Mucosa of gallbladder (tissue), 1 donor: ENCODE results near the gene GPR18. TPM values are rescaled to one million over a fixed set of nuclear protein-coding genes. Genes with fewer than 3 reads are reported as not detected.
"Not testable (repeated sequence)": the region's sequence is repeated elsewhere in the genome, so short reads cannot be mapped to it uniquely, and the experiment has no call there.

Experiments used
- DNase-seq: peaks from one replicate; pipeline ENCODE4 v3.0.0-alpha.2; 2020; ENCODE audit warnings: low spot score
- total RNA-seq: library from RNA; stranded (reverse); gene quantifications from one replicate; pipeline ENCODE4 v1.2.1, GENCODE V29; 2021
- donor health status: DM: no; HTN: no; CAD: no.

Gene GPR18
- total RNA-seq, 1 donor from 2014 or later, result 0.37 TPM

DNA sequence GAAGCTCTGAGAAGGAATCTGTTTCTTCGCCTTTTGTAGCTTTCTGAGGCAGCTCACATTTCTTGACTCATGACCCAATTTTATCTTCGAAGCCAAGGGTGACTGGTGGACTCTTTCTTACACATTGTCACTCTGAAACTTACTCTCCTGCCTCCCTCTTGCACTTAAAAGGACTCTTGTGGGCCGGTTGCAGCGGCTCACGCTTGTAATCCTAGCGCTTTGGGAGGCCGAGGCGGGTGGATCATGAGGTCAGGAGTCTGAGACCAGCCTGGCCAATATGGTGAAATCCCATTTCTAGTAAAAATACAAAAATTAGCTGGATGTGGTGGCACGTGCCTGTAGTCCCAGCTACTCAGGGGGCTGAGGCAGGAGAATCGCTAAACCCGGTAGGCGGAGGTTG lies 27.6 kb downstream of the GPR18 start:
- not testable (repeated sequence) for DNase-seq

DNA sequence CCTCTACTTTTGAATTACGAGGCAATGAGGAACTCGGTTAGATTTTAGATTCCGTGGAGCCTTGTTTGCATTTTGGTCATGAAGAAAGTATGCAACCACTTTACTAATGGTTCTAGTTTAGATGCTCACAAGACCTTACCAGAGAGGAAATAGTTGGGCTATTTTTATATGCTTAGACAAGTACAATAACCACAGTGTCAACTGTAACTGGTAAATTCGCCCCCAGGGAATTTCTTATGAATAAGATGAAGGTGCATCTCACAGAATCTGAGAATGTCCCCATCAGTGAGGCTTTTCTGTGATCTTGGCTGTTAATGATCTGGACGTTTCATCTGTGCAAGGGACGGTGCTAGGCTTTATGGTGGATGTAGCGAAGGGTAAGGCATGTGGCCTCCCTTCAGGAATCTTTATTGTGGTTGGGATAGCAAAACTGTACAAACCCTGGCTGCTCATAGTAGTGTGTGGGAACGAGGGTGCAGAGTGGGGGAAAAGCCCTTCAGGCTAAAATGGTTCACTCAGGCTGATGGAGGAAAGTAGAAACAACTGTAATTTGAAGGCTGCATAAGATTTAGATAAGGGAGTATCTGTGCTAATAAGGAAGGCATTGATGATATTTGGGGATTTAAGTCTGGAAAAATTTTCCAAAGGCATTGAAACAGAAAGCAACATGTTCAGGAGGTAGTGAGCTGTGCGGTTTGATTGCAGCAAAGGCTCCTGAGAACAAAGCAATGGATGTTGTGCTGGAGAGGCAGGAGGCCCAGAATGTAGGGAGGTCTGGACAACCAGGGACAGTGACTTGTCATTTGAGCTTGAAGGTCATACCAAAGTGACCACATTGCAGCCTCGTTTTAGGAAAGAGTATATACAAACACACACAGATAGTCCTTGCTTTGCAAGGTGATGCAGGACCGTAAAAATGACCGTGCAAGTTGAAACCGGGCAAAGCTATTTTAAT lies 29.2 kb downstream of the GPR18 start:
- no peak for DNase-seq

DNA sequence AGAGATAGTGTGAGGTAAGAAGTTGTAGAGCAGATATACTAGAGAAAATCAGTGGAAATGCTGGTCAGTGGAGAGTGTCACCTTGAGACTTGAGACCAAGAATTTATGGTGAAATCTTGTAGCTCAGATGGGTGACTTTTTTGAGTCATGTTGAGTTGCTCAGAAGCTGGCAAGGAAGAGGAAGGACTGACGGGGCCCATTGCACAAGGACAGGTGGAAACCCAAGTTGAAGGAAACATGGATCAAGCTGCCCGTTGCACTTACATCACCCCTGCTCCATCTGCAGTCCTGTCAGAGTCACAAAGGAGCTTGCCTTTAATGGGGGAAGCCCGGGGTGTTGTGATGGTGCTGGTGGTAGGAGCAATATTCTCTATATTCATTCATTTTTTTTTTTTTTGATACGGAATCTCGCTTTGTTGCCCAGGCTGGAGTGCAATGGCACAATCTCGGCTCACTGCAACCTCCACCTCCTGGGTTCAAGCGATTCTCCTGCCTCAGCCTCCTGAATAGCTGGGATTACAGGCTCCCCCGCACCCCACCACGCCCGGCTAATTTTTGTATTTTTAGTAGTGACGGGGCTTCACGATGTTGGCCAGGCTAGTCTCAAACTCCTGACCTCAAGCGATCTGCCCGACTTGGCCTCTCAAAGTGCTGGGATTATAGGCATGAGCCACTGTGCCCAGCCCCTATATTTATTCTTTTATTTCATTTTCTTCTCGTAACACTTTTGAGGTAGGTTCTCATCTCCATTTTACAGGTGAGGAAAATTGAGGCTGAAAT lies 30.1 kb downstream of the GPR18 start:
- no peak for DNase-seq

DNA sequence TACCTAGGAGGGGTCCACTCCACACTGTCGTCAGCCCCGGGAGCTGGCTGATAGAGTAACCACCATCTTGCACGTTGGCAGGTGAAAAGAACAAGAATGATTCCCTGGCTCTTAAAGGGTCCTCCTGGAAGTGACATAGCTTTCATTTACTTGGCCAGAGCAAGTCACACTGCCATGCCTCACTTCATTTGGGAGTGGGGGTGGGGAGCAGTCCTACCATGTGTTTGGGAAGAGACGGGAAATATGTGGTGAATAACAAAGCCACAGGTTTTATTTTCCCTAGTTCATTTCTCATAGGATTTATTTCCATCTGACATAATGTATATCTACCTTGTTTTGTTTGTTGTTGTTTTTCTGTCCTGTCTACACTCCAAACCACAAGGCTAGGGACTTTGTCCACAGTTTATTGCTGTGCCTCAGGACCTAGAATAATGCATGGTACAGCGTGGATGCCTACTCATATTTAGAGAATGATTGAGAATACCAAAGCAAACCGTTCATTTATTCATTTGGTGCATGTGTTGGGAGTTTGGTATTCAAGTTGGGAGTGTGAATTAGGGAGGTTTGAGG lies 30.8 kb downstream of the GPR18 start:
- DNase-seq, result no peak

DNA sequence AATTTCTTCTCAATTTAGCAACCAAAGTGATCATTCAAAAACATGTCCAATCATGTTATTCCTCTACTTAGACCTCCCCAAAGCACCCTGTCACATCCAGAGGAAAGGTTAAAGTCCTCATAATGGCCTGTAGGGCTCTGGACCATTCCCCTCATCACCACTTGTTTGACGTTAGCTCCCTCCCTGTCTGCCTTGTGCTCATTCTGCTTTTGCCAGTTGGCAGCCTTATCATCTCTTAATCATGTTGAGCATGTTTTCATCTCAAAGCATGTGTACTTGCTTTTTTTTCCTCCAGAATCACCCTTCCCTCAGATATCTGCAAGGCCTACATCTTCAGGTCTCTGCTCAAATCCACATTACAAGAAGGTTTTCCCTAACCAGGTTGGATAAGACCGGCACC lies 31.7 kb downstream of the GPR18 start:
- DNase-seq, result no peak

DNA sequence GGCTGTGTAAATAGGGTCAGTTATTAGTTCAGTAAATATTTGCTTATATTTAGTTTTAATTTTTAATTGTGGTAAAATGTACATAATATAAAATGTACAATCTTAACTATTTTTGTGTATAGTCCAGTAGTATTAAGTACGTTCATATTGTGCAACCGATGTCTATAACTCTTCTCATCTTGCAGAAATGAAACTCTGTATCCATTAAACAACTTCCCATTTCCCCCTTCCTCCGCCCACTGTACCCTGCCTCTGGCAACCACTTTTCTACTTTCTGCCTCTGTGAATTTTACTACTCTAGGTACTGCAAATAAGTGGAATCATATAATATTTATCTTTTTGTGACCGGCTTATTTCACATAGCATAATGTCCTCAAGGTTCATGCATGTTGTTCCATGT lies 33.1 kb downstream of the GPR18 start:
- DNase-seq, result no peak

DNA sequence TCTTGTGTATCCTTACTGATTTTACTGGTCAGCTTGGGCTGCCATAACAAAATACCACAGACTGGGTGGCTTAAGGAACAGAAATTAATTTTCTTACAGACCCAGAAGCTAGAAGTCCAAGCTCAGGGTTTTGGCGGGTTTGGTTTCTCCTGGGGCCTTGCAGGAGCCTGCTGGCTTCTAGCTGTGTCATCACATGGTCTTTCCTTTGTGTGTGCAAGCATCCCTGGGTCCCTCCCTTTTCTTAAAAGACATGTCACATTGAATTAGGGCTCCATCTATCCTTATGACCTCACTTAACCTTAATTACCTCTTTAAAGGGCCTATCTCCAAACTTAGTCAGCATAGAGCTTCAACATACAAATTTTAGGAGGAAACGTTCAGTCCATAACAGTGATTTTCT lies 34.2 kb downstream of the GPR18 start:
- no peak for DNase-seq

DNA sequence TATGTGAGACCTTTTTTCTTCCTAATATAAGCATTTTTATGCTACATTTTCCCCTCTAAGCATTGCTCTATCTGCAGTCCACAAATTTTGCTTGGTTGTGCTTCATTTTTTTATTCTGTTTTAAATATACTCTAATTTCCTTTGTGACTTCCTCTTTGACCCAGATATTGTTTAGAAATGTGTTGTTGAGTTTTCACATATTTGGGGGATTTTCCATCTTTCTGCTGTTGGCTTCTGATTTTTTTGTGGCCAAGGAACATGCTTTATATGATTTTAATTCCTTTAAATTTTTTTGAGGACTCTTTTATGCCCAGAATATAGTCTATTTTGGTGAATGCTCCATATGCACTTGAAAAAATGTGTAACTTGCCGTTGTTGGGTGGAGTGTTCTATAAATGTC lies 34.6 kb downstream of the GPR18 start:
- no peak for DNase-seq

DNA sequence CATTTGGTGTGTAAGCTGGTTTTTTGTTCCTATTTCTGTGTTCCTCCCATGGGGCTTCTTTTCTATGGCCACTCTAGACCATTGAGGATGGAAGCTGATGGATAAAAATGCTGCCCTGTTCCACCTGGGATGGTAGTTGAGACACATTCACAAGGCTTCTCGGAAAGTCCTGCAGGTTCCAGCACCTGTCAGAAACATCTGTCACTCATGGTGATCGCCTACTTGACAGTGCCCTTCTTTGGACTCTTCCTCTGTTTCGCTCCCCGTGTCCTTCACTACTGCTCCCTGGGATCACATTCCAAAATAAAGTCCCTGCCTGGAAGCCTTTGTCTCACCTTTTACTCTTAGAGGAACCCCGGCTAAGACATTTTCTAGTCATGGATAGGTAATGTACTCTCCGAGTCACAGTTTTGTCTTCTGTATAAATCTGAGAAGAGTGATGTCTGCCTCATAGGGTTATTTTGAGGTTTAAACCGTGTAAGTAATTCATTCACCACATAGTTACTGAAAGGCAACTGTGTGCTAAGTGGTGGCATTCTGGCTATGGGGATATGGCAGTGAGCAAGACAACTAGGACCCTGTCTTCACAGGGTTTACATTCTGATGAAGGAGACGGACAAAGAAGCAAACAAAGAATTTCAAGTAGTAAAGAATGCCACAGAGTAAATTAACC lies 36.5 kb downstream of the GPR18 start:
- DNase-seq, result no peak

DNA sequence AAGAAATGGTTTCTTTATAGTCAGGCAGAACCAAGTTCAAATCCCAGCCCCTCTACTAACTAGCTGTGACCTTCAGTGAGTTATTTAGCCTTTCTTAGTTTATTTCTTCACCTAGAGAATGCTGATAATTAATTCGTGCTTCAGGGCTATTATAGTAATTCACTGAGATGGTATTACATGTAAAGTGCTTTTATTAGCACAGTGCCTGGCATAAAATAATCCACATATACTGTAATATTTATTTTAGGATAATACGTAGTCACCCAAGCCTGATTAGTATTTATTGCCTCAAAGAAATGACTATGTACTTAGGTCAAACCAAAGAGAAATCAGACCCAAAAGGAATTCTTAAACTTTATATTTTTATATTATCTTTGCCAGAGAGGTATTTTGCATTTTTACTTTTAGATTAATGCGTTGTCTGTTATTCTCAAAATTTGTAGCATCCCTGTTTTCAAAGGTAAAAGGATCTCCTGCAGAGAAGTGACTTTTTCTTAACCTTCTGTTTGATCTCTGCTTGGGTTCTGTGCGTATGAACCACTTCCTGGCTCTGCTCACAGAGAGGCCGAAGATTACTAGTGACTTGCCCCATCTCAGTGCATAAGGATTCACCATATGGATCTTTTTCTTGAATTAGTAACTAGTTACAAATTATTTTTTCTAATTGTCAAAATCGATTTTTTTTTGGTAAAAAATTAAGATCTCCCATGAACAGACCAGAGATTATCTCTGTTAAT lies 37.8 kb downstream of the GPR18 start:
- DNase-seq, result no peak

DNA sequence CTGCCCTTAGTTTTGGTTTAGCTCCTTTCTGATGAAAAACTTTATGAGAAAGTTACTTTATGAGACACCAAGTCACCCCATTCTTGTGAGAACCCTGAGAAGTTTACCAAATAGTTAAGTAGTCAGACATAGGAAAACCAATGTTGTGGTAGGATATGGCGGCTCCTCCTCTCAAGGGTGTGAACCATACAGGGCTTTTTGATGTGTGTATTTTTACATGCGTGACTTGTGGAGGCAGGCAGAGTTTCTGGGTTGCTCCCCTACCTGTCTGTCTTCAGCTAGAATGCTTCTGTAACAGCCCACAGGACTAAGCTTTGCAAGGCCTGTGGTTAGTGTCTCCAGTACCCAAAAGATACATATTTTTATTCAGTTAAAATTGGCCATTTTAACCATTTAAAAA lies 39.2 kb downstream of the GPR18 start:
- DNase-seq, result no peak

DNA sequence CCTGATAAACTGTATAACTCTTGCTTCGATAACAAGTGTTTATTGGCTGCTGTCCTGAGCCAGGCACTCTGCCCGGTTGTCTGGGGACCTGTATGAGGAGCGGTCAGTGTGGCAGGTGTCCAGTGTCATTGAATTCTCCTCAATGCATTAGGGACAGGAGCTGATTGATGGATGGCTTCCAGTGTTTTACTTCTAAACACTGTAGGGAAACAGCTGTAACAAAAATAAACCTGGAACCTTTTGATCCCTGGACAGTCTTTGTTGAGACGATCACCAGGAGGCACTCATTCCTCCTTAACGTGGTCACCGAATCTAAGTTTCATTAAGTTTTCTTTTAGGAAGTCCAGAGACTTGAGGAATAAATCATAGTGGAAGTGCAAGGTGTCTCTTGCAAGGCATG lies 39.6 kb downstream of the GPR18 start:
- DNase-seq, result peak; percentile 40

DNA sequence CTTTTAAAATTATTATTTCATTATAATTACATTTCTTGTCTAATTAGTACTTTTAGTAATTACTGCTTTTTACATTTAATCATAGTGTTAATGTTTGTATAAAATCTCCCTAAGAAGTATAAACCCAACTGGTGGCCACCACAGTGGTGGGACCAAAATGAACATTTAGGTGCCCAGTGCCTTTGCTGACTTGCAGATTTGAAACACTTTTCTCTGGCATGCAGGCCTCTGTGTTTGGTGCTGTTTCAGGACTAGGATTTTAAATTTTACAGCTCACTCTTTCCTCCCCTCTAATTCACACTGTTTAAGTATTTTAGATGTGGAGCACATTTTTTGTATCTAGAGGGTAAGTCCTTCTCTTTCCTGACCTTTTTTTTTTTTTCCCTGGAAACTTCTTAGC lies 40.1 kb downstream of the GPR18 start:
- no peak for DNase-seq

DNA sequence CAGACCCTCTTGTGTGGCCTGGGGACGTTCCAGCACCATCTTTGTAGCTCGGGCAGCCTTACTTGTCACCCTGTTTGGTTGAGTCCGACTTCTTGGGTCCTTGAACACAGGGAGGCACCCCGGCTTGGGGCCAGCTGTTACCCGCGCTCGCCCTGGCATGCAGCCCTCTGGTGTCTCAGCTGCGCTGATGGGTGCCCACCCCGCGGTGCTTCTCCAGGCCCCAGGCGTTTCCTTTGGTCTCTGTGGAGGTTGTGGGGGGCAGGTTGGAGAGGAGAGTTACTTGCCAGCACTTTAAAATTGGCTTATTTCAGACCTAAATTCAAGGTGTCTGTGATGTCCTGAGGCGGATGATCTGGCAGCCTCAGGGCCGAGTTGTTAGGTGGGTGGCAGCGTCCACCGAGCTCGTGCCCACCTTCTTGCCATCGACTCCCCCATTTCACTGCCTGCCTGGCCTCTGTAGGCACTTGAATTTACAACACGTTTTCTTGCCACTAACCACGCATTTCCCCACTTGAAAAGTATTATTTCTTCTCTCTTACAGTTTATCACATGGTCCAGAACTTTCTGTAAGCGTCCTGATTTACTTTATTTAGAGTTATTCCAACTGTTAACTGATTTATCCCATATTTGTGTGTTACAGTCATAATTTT lies 40.6 kb downstream of the GPR18 start:
- DNase-seq, result no peak

DNA sequence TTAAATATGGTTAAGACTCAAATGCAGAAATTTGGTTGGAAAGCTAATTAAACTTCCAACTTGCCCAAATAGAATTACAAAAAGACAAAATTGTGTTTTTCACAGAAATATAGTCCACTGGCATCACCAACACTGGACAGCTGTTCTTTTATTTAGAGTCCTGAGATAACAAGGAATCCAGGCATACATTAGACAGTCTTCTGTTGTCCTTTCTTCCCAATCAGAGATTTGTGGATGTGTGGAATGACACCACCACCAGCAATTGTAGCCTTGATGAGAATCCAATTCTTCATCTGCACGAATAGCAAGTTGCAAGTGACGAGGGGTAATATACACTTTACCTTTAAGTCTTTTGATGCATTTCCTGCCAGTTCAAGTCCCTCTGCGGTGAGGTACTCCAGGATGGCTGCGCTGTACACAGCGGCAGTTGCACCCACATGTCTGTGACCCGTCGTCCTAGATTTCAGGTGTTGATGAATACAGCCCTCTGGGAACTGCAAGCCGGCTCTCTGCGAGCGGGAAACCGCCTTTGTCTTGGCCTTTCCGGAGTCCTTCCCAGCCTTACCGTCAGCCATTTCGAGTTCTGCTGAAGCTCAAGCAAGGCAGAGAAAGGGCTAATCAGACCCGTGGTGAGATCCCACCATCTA lies 42.9 kb downstream of the GPR18 start:
- DNase-seq, result no peak

DNA sequence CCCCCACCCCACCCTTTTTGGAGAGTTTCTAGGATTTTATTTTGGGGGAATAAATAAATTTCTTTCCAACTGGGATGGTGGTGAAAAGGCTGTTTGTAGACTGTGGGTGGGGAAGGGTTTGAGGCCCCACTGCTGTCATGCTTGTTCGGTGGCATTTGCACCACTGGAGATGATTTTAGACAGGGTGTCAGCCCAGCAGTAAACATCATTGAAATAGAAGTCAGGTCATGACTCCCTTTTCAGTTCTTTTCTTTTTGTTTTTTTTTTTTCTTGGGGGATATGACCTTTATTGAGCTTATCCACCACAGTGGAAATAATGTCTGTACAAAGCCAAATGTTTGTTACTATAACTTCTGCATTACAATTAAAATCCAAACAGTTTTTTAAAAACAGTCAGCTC lies 43.4 kb downstream of the GPR18 start:
- no peak for DNase-seq

DNA sequence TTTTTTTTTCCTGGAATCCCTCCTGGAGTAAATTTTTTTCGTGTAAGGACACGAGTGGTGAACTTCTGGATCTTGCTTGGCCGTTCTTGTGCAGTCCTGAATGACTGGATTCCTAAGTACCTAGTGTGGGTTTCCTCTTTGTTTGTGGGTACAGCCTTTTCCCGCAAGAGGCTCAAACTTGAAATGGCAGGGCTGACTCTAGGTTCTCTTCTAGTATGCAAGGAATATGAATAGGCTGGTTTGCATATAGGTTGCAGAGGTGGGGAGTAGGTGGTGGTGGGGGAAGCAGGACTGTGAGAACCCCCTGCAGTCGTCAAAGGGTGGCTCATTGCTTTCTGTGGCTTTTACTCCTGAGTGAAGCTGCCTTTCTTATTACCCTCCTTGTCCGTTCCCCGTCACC lies 43.9 kb downstream of the GPR18 start:
- no peak for DNase-seq

DNA sequence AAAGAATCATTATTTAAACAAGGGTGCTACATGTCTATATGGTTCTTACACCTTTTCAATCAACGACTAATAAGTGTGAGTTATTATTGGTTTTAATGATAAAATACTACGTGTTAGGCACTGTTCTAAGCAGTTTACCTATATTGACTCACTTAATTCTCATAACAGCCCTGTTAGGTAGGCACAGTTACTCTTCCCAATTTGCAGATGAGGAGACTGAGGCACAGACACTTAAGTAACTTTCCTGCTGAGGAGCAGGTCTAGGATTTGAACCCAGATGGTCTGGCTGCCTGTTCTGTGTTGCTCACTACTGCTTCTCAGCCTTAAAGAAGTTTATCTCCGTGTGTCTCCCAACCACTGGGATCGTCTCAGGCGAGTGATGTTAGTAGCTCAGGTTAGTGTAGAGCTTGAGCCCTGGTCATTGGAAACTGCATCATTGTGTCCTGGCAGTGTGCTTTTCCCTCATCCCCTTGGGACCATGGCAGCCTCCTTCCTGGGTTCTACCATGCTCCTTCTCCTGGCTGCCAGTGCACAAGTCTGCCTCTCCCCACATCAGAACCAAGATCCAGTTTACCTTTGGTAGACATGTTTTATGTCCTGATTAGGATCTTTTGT lies 46.7 kb downstream of the GPR18 start:
- DNase-seq, result no peak

DNA sequence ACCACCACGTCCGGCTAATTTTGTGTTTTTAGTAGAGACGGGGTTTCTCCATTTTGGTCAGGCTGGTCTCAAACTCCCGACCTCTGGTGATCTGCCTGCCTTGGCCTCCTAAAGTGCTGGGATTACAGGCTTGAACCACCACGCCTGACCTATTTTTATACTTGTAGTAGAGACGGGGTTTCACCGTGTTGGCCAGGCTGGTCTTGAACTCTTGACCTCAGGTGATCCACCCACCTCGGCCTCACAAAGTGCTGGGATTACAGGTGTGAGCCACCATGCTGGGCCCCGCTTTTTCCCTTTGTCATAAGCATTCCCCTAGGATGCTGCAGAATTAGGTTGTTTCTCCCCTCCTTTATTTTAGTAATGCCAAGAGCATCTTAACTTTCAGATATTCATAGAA lies 47.6 kb downstream of the GPR18 start:
- not testable (repeated sequence) for DNase-seq
